SJSA1 (cell line): ENCODE measurements around the gene RCAN3. TPM values are rescaled to one million over a fixed set of nuclear protein-coding genes. Genes with fewer than 3 reads are reported as not detected.
"Not testable (repeated sequence)": the region's sequence is repeated elsewhere in the genome, so short reads cannot be mapped to it uniquely, and the experiment has no call there.

ENCODE experiments used
- DNase-seq, 2 experiments: peaks; one replicate each; pipeline ENCODE4 v3.0.0-alpha.2; 2015 to 2020; ENCODE audit warnings: low spot score in 2 of 2, low read depth in 1 of 2
- H3K27ac ChIP-seq: fragments of 250-450 bp; sonication (Bioruptor Pico); 2 replicates; pipeline ENCODE4 v1.5.1; 2020; ENCODE audit warnings: mild to moderate bottlenecking, moderate library complexity
- H3K27me3 ChIP-seq: fragments of 250-450 bp; sonication (Bioruptor Pico); replicated peaks from 2 replicates; pipeline ENCODE4 v1.5.1; 2020; ENCODE audit warnings: mild to moderate bottlenecking, moderate library complexity
- H3K36me3 ChIP-seq: fragments of 250-450 bp; sonication (Bioruptor Pico); 2 replicates; pipeline ENCODE4 v1.5.1; 2020; ENCODE audit warnings: mild to moderate bottlenecking
- H3K4me1 ChIP-seq: fragments of 250-450 bp; sonication (Bioruptor Pico); replicated peaks from 2 replicates; pipeline ENCODE4 v1.6.1; 2021; ENCODE audit warnings: mild to moderate bottlenecking
- H3K4me3 ChIP-seq: fragments of 250-450 bp; sonication (Bioruptor Pico); 2 replicates; pipeline ENCODE4 v1.5.1; 2020; ENCODE audit warnings: mild to moderate bottlenecking
- H3K9me3 ChIP-seq: fragments of 250-450 bp; sonication (Bioruptor Pico); replicated peaks from 2 replicates; pipeline ENCODE4 v1.5.1; 2020; ENCODE audit warnings: mild to moderate bottlenecking
- total RNA-seq: library from RNA; depleted of rRNA; stranded (reverse); fragments of >200 nt; shearing (Covaris generic); gene quantifications from 2 replicates; pipeline ENCODE4 v1.2.3, GENCODE V29; 2014

RCAN3 gene
- total RNA-seq, 1 experiment from 2014 or later = 17.7 TPM

GRCh38 chr1:24536391-24536840 lies 33.8 kb downstream of the RCAN3 start:
- no peak overlapping the region for H3K27ac ChIP-seq
- H3K4me1 ChIP-seq = peaks cover 10% of the 10 kb centered on the region
- H3K36me3 ChIP-seq = peaks cover 7% of the 10 kb centered on the region
- no peaks in the 10 kb centered on the region for H3K27me3 ChIP-seq
- no peak overlapping the region for H3K4me3 ChIP-seq
- no peaks in the 10 kb centered on the region for H3K9me3 ChIP-seq
- DNase-seq = no peak

- Histone ChIP-seq H3K36me3 (peaks cover 5% of the 10 kb centered on the region), H3K27me3 (no peaks in the 10 kb centered on the region), H3K4me1 (peaks cover 23% of the 10 kb centered on the region), H3K4me3 (no peak overlapping the region), H3K27ac (0 out of 2 replicates have a peak overlapping the region, but pooled peaks have one; percentile 0), H3K9me3 (no peaks in the 10 kb centered on the region)
- no peak for DNase-seq
These were observed 37.6 kb downstream of the RCAN3 start for GRCh38 chr1:24540051-24540905.

DNA sequence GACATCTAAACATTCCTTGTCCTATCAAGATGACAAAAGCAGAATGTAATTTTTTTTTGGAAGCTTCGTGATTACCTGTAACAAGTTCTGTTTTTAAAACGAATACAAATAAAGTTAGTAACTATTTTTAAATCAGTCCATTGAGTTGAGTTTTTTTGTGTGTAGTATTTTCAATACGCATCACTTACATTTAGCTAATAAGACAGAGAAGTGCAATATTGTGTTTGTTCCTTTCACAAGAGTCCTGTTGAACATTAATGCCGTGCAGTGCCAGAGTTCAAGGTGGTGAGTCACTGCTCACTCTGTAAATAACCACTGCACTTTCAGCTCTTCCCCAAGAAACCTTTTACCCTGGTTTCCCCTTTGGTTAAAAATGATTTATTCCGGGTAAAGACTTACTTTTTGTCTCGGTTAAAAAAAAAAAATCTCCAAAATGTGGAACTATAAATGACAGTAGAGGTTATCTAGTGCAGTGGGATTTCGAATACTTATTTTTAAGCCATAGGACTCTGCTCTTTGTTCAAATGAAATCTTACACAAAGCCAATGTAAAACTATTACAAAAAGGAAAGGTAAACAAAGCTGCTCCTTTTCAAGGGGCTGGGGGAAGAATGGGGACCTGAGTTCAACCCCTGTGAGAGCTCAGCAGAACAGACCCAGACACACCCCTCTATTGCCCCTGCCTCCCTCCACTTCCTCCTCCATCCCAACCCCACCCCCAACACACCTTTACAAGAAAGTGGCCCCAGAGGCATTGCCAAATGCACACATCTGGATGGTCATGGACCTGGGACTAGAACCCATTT lies 38.5 kb downstream of the RCAN3 start:
- Histone ChIP-seq H3K27ac (peak overlapping the region; percentile 0), H3K4me1 (peaks cover 23% of the 10 kb centered on the region), H3K36me3 (peaks cover 4% of the 10 kb centered on the region), H3K9me3 (no peaks in the 10 kb centered on the region), H3K27me3 (no peaks in the 10 kb centered on the region), H3K4me3 (no peak overlapping the region)
- peak; percentile 61 to 69 for DNase-seq

GRCh38 chr1:24541711-24542346 lies 39.2 kb downstream of the RCAN3 start:
- DNase-seq = no peak
- peaks cover under 1% of the 10 kb centered on the region for H3K36me3 ChIP-seq
- peak overlapping the region; percentile 0 for H3K27ac ChIP-seq
- peaks cover 23% of the 10 kb centered on the region for H3K4me1 ChIP-seq
- no peak overlapping the region for H3K4me3 ChIP-seq
- no peaks in the 10 kb centered on the region for H3K27me3 ChIP-seq
- no peaks in the 10 kb centered on the region for H3K9me3 ChIP-seq

- no peaks in the 10 kb centered on the region for H3K27me3 ChIP-seq
- DNase-seq = no peak
These were observed 41.6 kb downstream of the RCAN3 start for GRCh38 chr1:24544239-24544638.

GRCh38 chr1:24545662-24546061 lies 43.0 kb downstream of the RCAN3 start:
- no peak for DNase-seq
- H3K9me3 ChIP-seq = no peaks in the 10 kb centered on the region
- H3K4me3 ChIP-seq = no peak overlapping the region
- no peak overlapping the region for H3K27ac ChIP-seq
- no peaks in the 10 kb centered on the region for H3K27me3 ChIP-seq
- H3K36me3 ChIP-seq = no peaks in the 10 kb centered on the region
- H3K4me1 ChIP-seq = peaks cover 21% of the 10 kb centered on the region

More at GRCh38 chr1:24544239-24544638, 41.6 kb downstream of the RCAN3 start:
- Histone ChIP-seq H3K36me3 (no peaks in the 10 kb centered on the region), H3K9me3 (no peaks in the 10 kb centered on the region), H3K4me1 (peaks cover 23% of the 10 kb centered on the region), H3K27ac (no peak overlapping the region), H3K4me3 (no peak overlapping the region)

DNA sequence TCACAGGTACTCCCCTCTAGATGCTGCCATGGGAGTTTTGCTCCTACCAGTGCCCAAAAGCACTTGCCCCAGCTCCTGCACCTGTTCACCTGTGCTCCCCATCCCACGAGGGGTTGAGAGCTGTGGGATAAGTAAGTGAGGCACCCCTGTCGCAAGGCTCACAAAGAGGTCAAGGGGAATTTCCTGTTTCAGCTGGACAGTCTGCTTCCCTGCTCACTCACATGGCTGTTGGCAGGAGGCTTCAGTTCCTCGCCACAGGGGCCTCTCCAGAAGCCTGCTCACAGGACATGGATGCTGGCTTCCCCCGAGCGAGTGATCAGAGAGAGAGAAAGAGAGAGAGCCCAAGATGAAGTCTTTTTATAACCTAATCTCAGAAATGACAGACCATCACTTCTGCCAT lies 44.6 kb downstream of the RCAN3 start:
- no peaks in the 10 kb centered on the region for H3K36me3 ChIP-seq
- H3K9me3 ChIP-seq = no peaks in the 10 kb centered on the region
- H3K4me1 ChIP-seq = peaks cover 8% of the 10 kb centered on the region
- DNase-seq = no peak
- no peak overlapping the region for H3K4me3 ChIP-seq
- H3K27ac ChIP-seq = no peak overlapping the region
- no peaks in the 10 kb centered on the region for H3K27me3 ChIP-seq

DNA sequence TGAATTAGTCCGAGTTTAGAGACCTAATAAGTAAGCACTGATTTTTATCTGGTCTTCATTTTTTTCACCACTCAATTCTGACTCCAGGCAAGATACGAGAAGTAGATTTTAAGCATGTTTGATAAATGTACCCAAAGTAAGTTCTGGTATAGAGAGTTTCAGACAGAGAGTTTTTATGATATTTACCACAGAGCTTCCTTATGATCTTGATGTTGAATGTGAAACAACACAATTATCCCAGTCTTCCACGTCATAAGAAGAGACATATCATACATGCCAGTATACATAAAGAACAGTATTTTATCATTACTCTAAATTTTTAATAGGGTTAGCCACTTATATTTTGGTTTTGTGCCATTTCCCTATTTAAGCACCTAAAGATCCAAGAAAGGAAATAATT lies 45.4 kb downstream of the RCAN3 start:
- DNase-seq = no peak
- H3K9me3 ChIP-seq = no peaks in the 10 kb centered on the region
- H3K4me1 ChIP-seq = peaks cover 8% of the 10 kb centered on the region
- H3K4me3 ChIP-seq = no peak overlapping the region
- H3K27me3 ChIP-seq = no peaks in the 10 kb centered on the region
- no peaks in the 10 kb centered on the region for H3K36me3 ChIP-seq
- H3K27ac ChIP-seq = no peak overlapping the region

- not testable (repeated sequence) for DNase-seq, H3K27ac ChIP-seq, H3K4me3 ChIP-seq, H3K36me3 ChIP-seq, H3K9me3 ChIP-seq, H3K4me1 ChIP-seq, H3K27me3 ChIP-seq
These were observed 46.6 kb downstream of the RCAN3 start for GRCh38 chr1:24549210-24549609.

GRCh38 chr1:24551290-24551959 lies 48.8 kb downstream of the RCAN3 start:
- Histone ChIP-seq H3K4me3 (no peak overlapping the region), H3K27ac (no peak overlapping the region), H3K9me3 (no peaks in the 10 kb centered on the region), H3K27me3 (peaks cover 8% of the 10 kb centered on the region; the same call in 1 of the 2 replicates), H3K36me3 (no peaks in the 10 kb centered on the region), H3K4me1 (no peaks in the 10 kb centered on the region)
- DNase-seq = no peak

GRCh38 chr1:24551960-24552571 lies 49.4 kb downstream of the RCAN3 start:
- Histone ChIP-seq H3K4me1 (no peaks in the 10 kb centered on the region), H3K36me3 (no peaks in the 10 kb centered on the region), H3K27ac (no peak overlapping the region), H3K9me3 (no peaks in the 10 kb centered on the region), H3K27me3 (peaks cover 8% of the 10 kb centered on the region; the same call in 1 of the 2 replicates), H3K4me3 (no peak overlapping the region)
- no peak for DNase-seq

DNA sequence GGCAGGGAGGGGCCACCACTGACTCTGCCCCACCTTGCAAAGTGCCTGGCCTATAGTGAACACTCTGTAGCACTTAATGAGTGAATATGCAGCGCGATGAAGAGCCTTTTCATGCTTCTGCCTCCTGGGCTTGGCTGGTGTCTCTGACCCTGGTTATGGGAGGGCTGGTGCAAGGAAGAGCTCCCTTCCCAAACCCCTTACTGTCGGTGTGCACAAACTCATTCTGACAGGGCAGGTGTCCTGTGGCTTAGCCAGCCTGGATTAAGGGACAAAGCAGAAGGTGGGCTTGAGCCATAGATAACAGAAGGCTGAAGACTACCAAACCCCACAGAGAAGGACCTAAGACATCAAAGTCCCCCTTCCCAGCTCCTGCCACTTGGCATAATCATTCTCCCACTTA lies 51.3 kb downstream of the RCAN3 start:
- H3K9me3 ChIP-seq = no peaks in the 10 kb centered on the region
- peaks cover 8% of the 10 kb centered on the region; the same call in 1 of the 2 replicates for H3K27me3 ChIP-seq
- no peaks in the 10 kb centered on the region for H3K4me1 ChIP-seq
- H3K4me3 ChIP-seq = no peak overlapping the region
- no peak for DNase-seq
- no peak overlapping the region for H3K27ac ChIP-seq
- H3K36me3 ChIP-seq = no peaks in the 10 kb centered on the region

- Histone ChIP-seq H3K4me1 (peaks cover 5% of the 10 kb centered on the region; the same call in 1 of the 2 replicates), H3K27me3 (peaks cover 8% of the 10 kb centered on the region; the same call in 1 of the 2 replicates), H3K27ac (no peak overlapping the region), H3K4me3 (no peak overlapping the region), H3K36me3 (no peaks in the 10 kb centered on the region), H3K9me3 (no peaks in the 10 kb centered on the region)
- DNase-seq = no peak
These were observed 52.1 kb downstream of the RCAN3 start for GRCh38 chr1:24554714-24555113.
